Gastrocnemius medialis (tissue), 4 donors: ENCODE results near the gene WDR45. TPM values are rescaled to one million over a fixed set of nuclear protein-coding genes. Genes with fewer than 3 reads are reported as not detected.

Source experiments
- ATAC-seq, 2 donors: fragments of 150-250 bp; one replicate each; pipeline ENCODE4 v1.9.1; 2016
- DNase-seq, 2 donors: peaks; one replicate each; pipeline ENCODE4 v3.0.0-alpha.2; 2019
- H3K27ac ChIP-seq, 4 donors: fragments of 200-600 bp; sonication (generic); 1 replicate in 1 of 4; 2 replicates in 3 of 4; pipeline ENCODE4 v1.5.1; 2016 to 2018; ENCODE audit warnings: mild to moderate bottlenecking in 2 of 4, moderate library complexity in 1 of 4
- H3K27me3 ChIP-seq, 3 donors: fragments of 200-600 bp; sonication (generic) in 2 of 3; 1 replicate in 1 of 3; 2 replicates in 2 of 3; pipeline versions ENCODE4 v1.5.1 to v1.6.0; 2016 to 2019; ENCODE audit warnings: mild to moderate bottlenecking in 1 of 3, moderate library complexity in 1 of 3
- H3K36me3 ChIP-seq, 2 donors: fragments of 200-600 bp; sonication (generic) in 1 of 2; one replicate each; pipeline ENCODE4 v1.5.1; 2017 to 2018
- H3K4me1 ChIP-seq, 2 donors: fragments of 200-600 bp; sonication (generic) in 1 of 2; one replicate each; pipeline ENCODE4 v1.5.1; 2016 to 2017; ENCODE audit warnings: mild to moderate bottlenecking in 2 of 2
- H3K4me3 ChIP-seq, 4 donors: fragments of 200-600 bp; sonication (generic) in 3 of 4; 1 replicate in 1 of 4; 2 replicates in 3 of 4; pipeline ENCODE4 v1.5.1; 2016 to 2019; ENCODE audit warnings: mild to moderate bottlenecking in 2 of 4
- H3K9me3 ChIP-seq, 3 donors: fragments of 200-600 bp; sonication (generic) in 2 of 3; 1 replicate in 1 of 3; 2 replicates in 2 of 3; pipeline ENCODE4 v1.5.1; 2016 to 2019
- POLR2A ChIP-seq, 2 donors: fragments of 450-650 bp; IDR thresholded peaks; one replicate each; pipeline ENCODE4 v1.6.1; 2017; ENCODE audit warnings: antibody characterized with exemption in 2 of 2, mild to moderate bottlenecking in 2 of 2, moderate library complexity in 2 of 2
- in situ Hi-C, 4 donors: fragments of 200-750 bp; cut with MboI; loops; one replicate each; pipeline versions ENCODE4 v1.15.0 to v1.8.0; 2017; ENCODE audit warnings: low sequenced_read_pairs in 4 of 4
- intact Hi-C: fragments of 100-400 bp; cut with DNase I; formaldehyde crosslinking; loops from one replicate; pipeline ENCODE4 v1.15.1; 2023; ENCODE audit warnings: low total_unique reads
- total RNA-seq, 4 donors: library from RNA; depleted of rRNA; stranded (reverse); fragments of >200 nt; gene quantifications; one replicate each; pipeline versions ENCODE4 v1.1.0 to v1.2.3, GENCODE V29; 2016
- TF ChIP-seq, protein P1 (sequence below), 5 experiments: fragments of 450-650 bp in 3 of 5; fragments of 200-600 bp in 2 of 5; sonication (generic) in 2 of 5; IDR thresholded peaks in 4 of 5; conservative IDR thresholded peaks in 1 of 5; 1 replicate in 4 of 5; 2 replicates in 1 of 5; pipeline ENCODE4 v1.5.1; 2016 to 2019; ENCODE audit warnings: antibody characterized with exemption in 5 of 5, mild to moderate bottlenecking in 3 of 5, moderate library complexity in 3 of 5

Gene WDR45
- total RNA-seq, 4 donors from 2014 or later, result 98.2 to 125 (median 105) TPM

GRCh38 chrX:49060914-49061313 lies 18.8 kb downstream of the WDR45 start:
- in situ Hi-C loops (no loop called here), intact Hi-C loops (no loop called here)
- H3K27ac ChIP-seq, result no peak overlapping the region

GRCh38 chrX:49059681-49060085 lies 20.0 kb downstream of the WDR45 start:
- ATAC-seq, result no peak
- Histone ChIP-seq H3K9me3 (no peaks in the 10 kb centered on the region), H3K27me3 (no peaks in the 10 kb centered on the region), H3K36me3 (no peaks in the 10 kb centered on the region), H3K4me1 (no peaks in the 10 kb centered on the region), H3K4me3 (no peak overlapping the region), H3K27ac (no peak overlapping the region)
- TF ChIP-seq POLR2A (IDR thresholded peaks at IDR 0.05), result no peak
- TF ChIP-seq, protein P1, sequence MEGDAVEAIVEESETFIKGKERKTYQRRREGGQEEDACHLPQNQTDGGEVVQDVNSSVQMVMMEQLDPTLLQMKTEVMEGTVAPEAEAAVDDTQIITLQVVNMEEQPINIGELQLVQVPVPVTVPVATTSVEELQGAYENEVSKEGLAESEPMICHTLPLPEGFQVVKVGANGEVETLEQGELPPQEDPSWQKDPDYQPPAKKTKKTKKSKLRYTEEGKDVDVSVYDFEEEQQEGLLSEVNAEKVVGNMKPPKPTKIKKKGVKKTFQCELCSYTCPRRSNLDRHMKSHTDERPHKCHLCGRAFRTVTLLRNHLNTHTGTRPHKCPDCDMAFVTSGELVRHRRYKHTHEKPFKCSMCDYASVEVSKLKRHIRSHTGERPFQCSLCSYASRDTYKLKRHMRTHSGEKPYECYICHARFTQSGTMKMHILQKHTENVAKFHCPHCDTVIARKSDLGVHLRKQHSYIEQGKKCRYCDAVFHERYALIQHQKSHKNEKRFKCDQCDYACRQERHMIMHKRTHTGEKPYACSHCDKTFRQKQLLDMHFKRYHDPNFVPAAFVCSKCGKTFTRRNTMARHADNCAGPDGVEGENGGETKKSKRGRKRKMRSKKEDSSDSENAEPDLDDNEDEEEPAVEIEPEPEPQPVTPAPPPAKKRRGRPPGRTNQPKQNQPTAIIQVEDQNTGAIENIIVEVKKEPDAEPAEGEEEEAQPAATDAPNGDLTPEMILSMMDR (IDR thresholded peaks at IDR 0.05 in 4 of 5, conservative IDR thresholded peaks at IDR 0.05 in 1 of 5), result no peak
- DNase-seq, result no peak
- in situ Hi-C loops, result no loop called here
- intact Hi-C loops, result no loop called here

More at GRCh38 chrX:49060914-49061313, 18.8 kb downstream of the WDR45 start:
- DNase-seq (no peak), ATAC-seq (no peak)
- Histone ChIP-seq H3K27me3 (no peaks in the 10 kb centered on the region), H3K4me3 (no peak overlapping the region), H3K36me3 (no peaks in the 10 kb centered on the region), H3K9me3 (no peaks in the 10 kb centered on the region), H3K4me1 (no peaks in the 10 kb centered on the region)
- TF ChIP-seq POLR2A (IDR thresholded peaks at IDR 0.05), result no peak
- TF ChIP-seq, protein P1 (IDR thresholded peaks at IDR 0.05 in 4 of 5, conservative IDR thresholded peaks at IDR 0.05 in 1 of 5), result no peak

DNA sequence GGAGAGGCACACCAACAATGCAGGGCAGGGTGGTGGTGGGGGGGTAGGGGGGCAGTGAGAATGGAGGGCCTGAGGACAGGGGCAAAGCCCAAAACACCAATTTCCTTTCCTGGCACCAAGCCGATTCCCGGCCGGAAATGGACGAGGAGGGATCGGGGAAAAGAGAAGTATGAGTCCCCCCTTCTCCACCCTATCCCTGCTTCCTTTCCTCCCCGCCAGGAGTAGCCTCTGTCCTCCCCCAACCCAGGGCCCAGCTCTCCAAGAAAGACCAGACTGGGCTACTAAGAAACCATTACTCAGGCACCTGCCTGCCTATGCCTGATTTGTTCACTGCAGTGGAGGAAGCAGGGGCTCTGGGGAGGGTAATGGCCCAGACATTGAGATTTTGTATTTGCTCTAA lies 20.5 kb downstream of the WDR45 start:
- intact Hi-C loops, result no loop called here
- in situ Hi-C loops, result no loop called here
- no peak for TF ChIP-seq POLR2A (IDR thresholded peaks at IDR 0.05)
- TF ChIP-seq, protein P1 (IDR thresholded peaks at IDR 0.05 in 4 of 5, conservative IDR thresholded peaks at IDR 0.05 in 1 of 5), result no peak
- no peaks in the 10 kb centered on the region for H3K36me3 ChIP-seq
- no peaks in the 10 kb centered on the region for H3K4me1 ChIP-seq
- no peaks in the 10 kb centered on the region for H3K27me3 ChIP-seq
- H3K9me3 ChIP-seq, result no peaks in the 10 kb centered on the region
- no peak for DNase-seq
- no peak overlapping the region for H3K4me3 ChIP-seq
- H3K27ac ChIP-seq, result no peak overlapping the region
- ATAC-seq, result no peak

DNA sequence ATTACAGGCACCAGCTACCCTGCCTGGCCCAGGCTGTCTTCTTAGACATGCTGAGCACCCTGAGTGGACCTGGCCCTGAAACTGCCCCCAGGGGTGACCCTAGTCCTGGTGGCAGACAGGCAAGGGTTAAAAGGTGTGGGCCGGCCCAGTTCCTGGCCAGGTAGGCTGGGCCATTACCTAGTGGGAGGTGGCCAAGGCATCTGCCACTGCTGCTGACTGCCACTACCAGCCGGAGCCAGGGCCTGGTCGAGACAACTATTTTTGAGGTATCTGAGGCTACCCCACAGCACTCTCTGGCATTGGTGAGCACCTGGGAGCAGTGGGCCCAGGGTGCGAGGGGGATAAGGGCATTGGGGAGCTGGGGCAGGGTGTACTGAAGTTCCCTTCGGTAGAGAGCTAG lies 20.9 kb downstream of the WDR45 start, which contains the start of gene CCDC120:
TSS of gene CCDC120 (plus strand) at position 206 of the 400 bp plus-strand sequence. CDS start 3,043 bp downstream, outside the sequence.
- Histone ChIP-seq H3K9me3 (no peaks in the 10 kb centered on the region), H3K27me3 (no peaks in the 10 kb centered on the region), H3K4me1 (no peaks in the 10 kb centered on the region), H3K27ac (no peak within 1 kb of the TSS), H3K36me3 (no peaks in the 10 kb centered on the region), H3K4me3 (no peak within 1 kb of the TSS)
- ATAC-seq, result no peak
- in situ Hi-C loops (no loop called here), intact Hi-C loops (no loop called here)
- DNase-seq, result no peak
- TF ChIP-seq, protein P1 (IDR thresholded peaks at IDR 0.05 in 4 of 5, conservative IDR thresholded peaks at IDR 0.05 in 1 of 5), result no peak
- TF ChIP-seq POLR2A (IDR thresholded peaks at IDR 0.05), result no peak
